Ectodermal cell (in vitro differentiated cells): ENCODE results near the gene SBK2. TPM values are rescaled to one million over a fixed set of nuclear protein-coding genes. Genes with fewer than 3 reads are reported as not detected.
A peak's percentile ranks its signal among the peaks of the same experiment; 100 is the strongest.
"Not testable (repeated sequence)": the region's sequence is repeated elsewhere in the genome, so short reads cannot be mapped to it uniquely, and the experiment has no call there.

Experiments
- H3K27ac ChIP-seq: 2 replicates; pipeline ENCODE4 v1.7.0; 2013; ENCODE audit warnings: mild to moderate bottlenecking, low read depth, low read length; ENCODE audit not compliant: insufficient read depth, poor library complexity, severe bottlenecking
- H3K27me3 ChIP-seq: 2 replicates; pipeline ENCODE4 v1.7.0; 2013; ENCODE audit warnings: mild to moderate bottlenecking, low read length; ENCODE audit not compliant: insufficient read depth, control insufficient read depth, poor library complexity, severe bottlenecking
- H3K36me3 ChIP-seq: one replicate; pipeline ENCODE4 v1.7.0; 2013; ENCODE audit warnings: low read length; ENCODE audit not compliant: control insufficient read depth, insufficient read depth
- H3K4me1 ChIP-seq: one replicate; pipeline ENCODE4 v1.7.0; 2013; ENCODE audit warnings: low read length; ENCODE audit not compliant: control insufficient read depth, insufficient read depth
- H3K4me3 ChIP-seq: 2 replicates; pipeline ENCODE4 v1.7.0; 2013; ENCODE audit warnings: low read depth, low read length, control low read depth; ENCODE audit not compliant: insufficient read depth
- H3K9me3 ChIP-seq: 2 replicates; pipeline ENCODE4 v1.7.0; 2013; ENCODE audit warnings: mild to moderate bottlenecking, low read length, moderate library complexity; ENCODE audit not compliant: control insufficient read depth
- WGBS, 2 experiments: methylation state at CpG; one replicate each; pipeline ENCODE4 v1.1.7; 2013; ENCODE audit warnings: missing lambda C conversion rate in 2 of 2; 5-methylcytosine and 5-hydroxymethylcytosine counted together
- polyA plus RNA-seq, 4 experiments: library from polyadenylated mRNA; stranded (reverse); fragments of 50-300 nt; gene quantifications; one replicate each; pipeline ENCODE4 v1.2.3, GENCODE V29; 2013

The SBK2 gene
- 3.9 TPM for polyA plus RNA-seq (2013, experiment 1 of 4)
- 6.1 TPM for polyA plus RNA-seq (2013, experiment 2 of 4)
- 5.0 TPM for polyA plus RNA-seq (2013, experiment 3 of 4)
- polyA plus RNA-seq (2013, experiment 4 of 4) = 4.8 TPM

GRCh38 chr19:55536951-55537740, at the start of gene SBK2:
TSS of gene SBK2 (minus strand) at chr19:55537133. CDS start at chr19:55536294, 839 bp downstream.
- Histone ChIP-seq H3K36me3 (no peaks in the 10 kb centered on the region), H3K27me3 (no peaks in the 10 kb centered on the region), H3K4me3 (peak within 1 kb of the TSS; percentile 24), H3K27ac (no peak within 1 kb of the TSS), H3K4me1 (peaks cover 7% of the 10 kb centered on the region), H3K9me3 (no peaks in the 10 kb centered on the region)
- 27 to 28% methylated on average over 14 of the region's 14 CpGs for WGBS, 2 experiments

GRCh38 chr19:55585658-55586339, 48.9 kb upstream of the SBK2 start:
- Histone ChIP-seq H3K4me1 (peaks cover 13% of the 10 kb centered on the region), H3K27ac (peak overlapping the region; percentile 38), H3K4me3 (peak overlapping the region; percentile 1), H3K36me3 (no peaks in the 10 kb centered on the region), H3K27me3 (peaks cover 4% of the 10 kb centered on the region), H3K9me3 (no peaks in the 10 kb centered on the region)
- WGBS, 2 experiments = 6% methylated on average over 36 of the region's 36 CpGs

- Histone ChIP-seq H3K36me3 (no peaks in the 10 kb centered on the region), H3K27me3 (peaks cover 4% of the 10 kb centered on the region), H3K4me1 (peaks cover 8% of the 10 kb centered on the region), H3K4me3 (no peak overlapping the region), H3K27ac (no peak overlapping the region), H3K9me3 (no peaks in the 10 kb centered on the region)
- 94 to 95% methylated on average over 11 of the region's 11 CpGs for WGBS, 2 experiments
Observed at GRCh38 chr19:55584871-55585270, 47.9 kb upstream of the SBK2 start.

GRCh38 chr19:55583897-55584296, 47.0 kb upstream of the SBK2 start:
- H3K27ac ChIP-seq, H3K4me1 ChIP-seq, H3K27me3 ChIP-seq, H3K36me3 ChIP-seq, H3K4me3 ChIP-seq, H3K9me3 ChIP-seq: not testable (repeated sequence)
- 94 to 97% methylated on average over 8 of the region's 8 CpGs for WGBS, 2 experiments

- H3K9me3 ChIP-seq, H3K4me1 ChIP-seq, H3K27me3 ChIP-seq, H3K27ac ChIP-seq, H3K4me3 ChIP-seq, H3K36me3 ChIP-seq: not testable (repeated sequence)
- 88 to 92% methylated on average over 4 of the region's 4 CpGs for WGBS, 2 experiments
Observed at GRCh38 chr19:55582284-55582683, 45.4 kb upstream of the SBK2 start.

GRCh38 chr19:55581823-55582223, 44.9 kb upstream of the SBK2 start:
- 64 to 66% methylated on average over 6 of the region's 6 CpGs for WGBS, 2 experiments
- Histone ChIP-seq H3K27me3 (peaks cover 4% of the 10 kb centered on the region), H3K9me3 (no peaks in the 10 kb centered on the region), H3K4me3 (no peak overlapping the region), H3K27ac (no peak overlapping the region), H3K4me1 (peaks cover 4% of the 10 kb centered on the region), H3K36me3 (peaks cover 10% of the 10 kb centered on the region)

- peak overlapping the region; percentile 91 for H3K4me3 ChIP-seq
- H3K27ac ChIP-seq = no peak overlapping the region
- 42 to 43% methylated on average over 12 of the region's 12 CpGs for WGBS, 2 experiments
- H3K9me3 ChIP-seq = no peaks in the 10 kb centered on the region
- H3K27me3 ChIP-seq = peaks cover 4% of the 10 kb centered on the region
- H3K4me1 ChIP-seq = peaks cover 4% of the 10 kb centered on the region
- H3K36me3 ChIP-seq = peaks cover 12% of the 10 kb centered on the region
Observed at GRCh38 chr19:55581145-55581822, 44.4 kb upstream of the SBK2 start.

GRCh38 chr19:55580628-55581144, 43.8 kb upstream of the SBK2 start, which contains the start of gene ZNF579:
TSS of gene ZNF579 (minus strand) at chr19:55580848. CDS start at chr19:55579639, 1,209 bp downstream.
- 3 to 4% methylated on average over 19 of the region's 24 CpGs for WGBS, 2 experiments
- Histone ChIP-seq H3K4me1 (peaks cover 4% of the 10 kb centered on the region), H3K36me3 (peaks cover 12% of the 10 kb centered on the region), H3K9me3 (no peaks in the 10 kb centered on the region), H3K4me3 (peak within 1 kb of the TSS; percentile 91), H3K27me3 (peaks cover 4% of the 10 kb centered on the region), H3K27ac (peak within 1 kb of the TSS; percentile 55)

- Histone ChIP-seq H3K36me3 (peaks cover 12% of the 10 kb centered on the region), H3K4me1 (no peaks in the 10 kb centered on the region), H3K27ac (peak overlapping the region; percentile 55), H3K4me3 (peak overlapping the region; percentile 91), H3K9me3 (no peaks in the 10 kb centered on the region), H3K27me3 (peaks cover 4% of the 10 kb centered on the region)
- WGBS, 2 experiments = 13 to 15% methylated on average over 20 of the region's 20 CpGs
Observed at GRCh38 chr19:55579766-55580621, 43.1 kb upstream of the SBK2 start.
